ENCODE results near the gene SKAP2. TPM values are rescaled to one million over a fixed set of nuclear protein-coding genes. Genes with fewer than 3 reads are reported as not detected.

The SKAP2 gene
- total and polyA plus RNA-seq, 2 of the 4 experiments (the other 2 are of a cell fraction) = 5.7 to 7.4 TPM

GRCh38 chr7:26724795-26725194 is 139.6 kb downstream of the SKAP2 start:
- H3K36me3 ChIP-seq (ENCODE audit: control insufficient read depth, insufficient read depth, low read length) = no peaks in the 10 kb centered on the region
- CTCF ChIA-PET = no interaction called here

More at GRCh38 chr7:26724795-26725194, 139.6 kb downstream of the SKAP2 start:
- Histone ChIP-seq H4K8ac (ENCODE audit: low read depth in 2 of 2, low read length in 2 of 2) (no peak overlapping the region), H3K9me1 (ENCODE audit: insufficient read depth, low read length) (no peaks in the 10 kb centered on the region), H2AK5ac (ENCODE audit: low read depth, low read length) (no peak overlapping the region), H3K27ac (ENCODE audit: insufficient read depth, low read length) (no peak overlapping the region), H3K23ac (ENCODE audit: low read depth, low read length) (no peak overlapping the region), H2AK9ac (replicated peaks; ENCODE audit: low read depth, low read length, poor library complexity) (no peak overlapping the region), H2BK15ac (ENCODE audit: low read depth, low read length) (no peak overlapping the region), H3K4me1 (ENCODE audit: control insufficient read depth, insufficient read depth, low read length) (no peaks in the 10 kb centered on the region), H2AFZ (replicated peaks; ENCODE audit: low read length, poor library complexity) (no peak overlapping the region), H3K18ac (ENCODE audit: low read depth, low read length) (no peak overlapping the region), H3K9ac (ENCODE audit: low read depth, low read length) (no peak overlapping the region), H3K4me2 (ENCODE audit: low read depth, low read length) (no peak overlapping the region), H3K4me3 (ENCODE audit: insufficient read depth, low read depth, low read length) (no peak overlapping the region), H3K79me1 (ENCODE audit: low read depth in 1 of 2, low read length in 2 of 2) (no peaks in the 10 kb centered on the region), H2BK5ac (ENCODE audit: low read depth, low read length, poor library complexity, severe bottlenecking) (no peak overlapping the region), H2BK120ac (ENCODE audit: low read depth, low read length) (no peak overlapping the region), H4K91ac (ENCODE audit: insufficient read depth, low read depth, low read length) (no peak overlapping the region), H4K20me1 (ENCODE audit: insufficient read depth, low read length) (no peaks in the 10 kb centered on the region), H3K4ac (ENCODE audit: low read depth, low read length) (no peak overlapping the region), H2BK20ac (ENCODE audit: low read depth, low read length) (no peak overlapping the region), H3K14ac (replicated peaks; ENCODE audit: low read depth, low read length) (no peak overlapping the region), H3K9me3 (ENCODE audit: control insufficient read depth, insufficient read depth, low read length) (no peaks in the 10 kb centered on the region), H3K27me3 (ENCODE audit: control insufficient read depth, insufficient read depth, low read length) (no peaks in the 10 kb centered on the region), H3K56ac (ENCODE audit: extremely low read depth, insufficient read depth, low read length) (no peak overlapping the region), H4K5ac (ENCODE audit: low read depth, low read length) (no peak overlapping the region)
- in situ Hi-C loops (cut with MboI; ENCODE audit: low sequenced_read_pairs) = no loop called here
- DNase-seq (peak; percentile 43), ATAC-seq (ENCODE audit: low read depth) (peak; percentile 79)
- no CpG with 5 or more reads among the region's 2 CpGs for WGBS, 2 experiments (ENCODE audit: extremely low coverage in 2 of 2, insufficient read length in 1 of 2)
- POLR2A ChIA-PET (ENCODE audit: unreplicated experiment) = no interaction called here
- no peak for TF ChIP-seq RFX5 (IDR thresholded peaks at IDR 0.05; ENCODE audit: low read depth, low read length)
- TF ChIP-seq SMC3 (IDR thresholded peaks at IDR 0.05; ENCODE audit: low read depth, low read length) = no peak
- no peak for TF ChIP-seq USF2 (IDR thresholded peaks at IDR 0.05; ENCODE audit: low read depth, low read length)
- no peak for TF ChIP-seq ELK1 (IDR thresholded peaks at IDR 0.05; ENCODE audit: borderline replicate concordance, low read depth, low read length)
- no peak for TF ChIP-seq RAD21 (IDR thresholded peaks at IDR 0.05; ENCODE audit: low read length)
- TF ChIP-seq MAFK (IDR thresholded peaks at IDR 0.05; ENCODE audit: low read depth, low read length) = no peak
- no peak for TF ChIP-seq MAZ (IDR thresholded peaks at IDR 0.05; ENCODE audit: borderline replicate concordance, low read depth, low read length)
- TF ChIP-seq NFE2L2 (IDR thresholded peaks at IDR 0.05; ENCODE audit: low read depth, low read length) = no peak
- no peak for TF ChIP-seq FOS (IDR thresholded peaks at IDR 0.05; ENCODE audit: low read depth, low read length)
- no peak for TF ChIP-seq MXI1 (IDR thresholded peaks at IDR 0.05; ENCODE audit: borderline replicate concordance, low read depth, low read length)
- no peak for TF ChIP-seq POLR2A (IDR thresholded peaks at IDR 0.05; ENCODE audit: low read depth, low read length)
- no peak for TF ChIP-seq RCOR1 (IDR thresholded peaks at IDR 0.05; ENCODE audit: insufficient replicate concordance, low read length)
- TF ChIP-seq BHLHE40 (IDR thresholded peaks at IDR 0.05; ENCODE audit: low read depth, low read length) = no peak
- no TSS peak for BruUV-seq (replicated peaks)
- intact Hi-C loops (cut with micrococcal nuclease) = no loop called here
- dilution Hi-C loops (cut with HindIII; ENCODE audit: low sequenced_read_pairs, unreplicated experiment) = no loop called here
